GM23248 (cell line): ENCODE measurements around the gene IKZF4. TPM values are rescaled to one million over a fixed set of nuclear protein-coding genes. Genes with fewer than 3 reads are reported as not detected.
"Not testable (repeated sequence)": the region's sequence is repeated elsewhere in the genome, so short reads cannot be mapped to it uniquely, and the experiment has no call there.

Experiments
- DNase-seq: peaks from one replicate; pipeline ENCODE4 v3.0.0-alpha.2; 2015
- H2AFZ ChIP-seq: fragments of 200-600 bp; sonication (generic); 2 replicates; pipeline ENCODE4 v1.6.1; 2016; ENCODE audit warnings: antibody characterized with exemption
- H3F3A ChIP-seq: fragments of 200-600 bp; sonication (generic); 2 replicates; pipeline ENCODE4 v1.6.1; 2016; ENCODE audit warnings: mild to moderate bottlenecking, antibody characterized with exemption, mixed run types; ENCODE audit not compliant: insufficient read depth
- H3K27ac ChIP-seq: fragments of 200-600 bp; sonication (generic); 2 replicates; pipeline ENCODE4 v1.5.1; 2016; ENCODE audit warnings: mild to moderate bottlenecking
- H3K27me3 ChIP-seq: fragments of 200-600 bp; sonication (generic); replicated peaks from 2 replicates; pipeline ENCODE4 v1.6.1; 2016; ENCODE audit warnings: mild to moderate bottlenecking; ENCODE audit not compliant: insufficient read depth
- H3K36me3 ChIP-seq: fragments of 200-600 bp; sonication (generic); 2 replicates; pipeline ENCODE4 v1.6.1; 2016; ENCODE audit warnings: low read depth, mild to moderate bottlenecking
- H3K4me1 ChIP-seq: fragments of 200-600 bp; sonication (generic); 2 replicates; pipeline ENCODE4 v1.6.1; 2016; ENCODE audit warnings: mild to moderate bottlenecking; ENCODE audit not compliant: insufficient read depth
- H3K4me2 ChIP-seq: fragments of 200-600 bp; sonication (generic); one replicate; pipeline ENCODE4 v1.6.1; 2016; ENCODE audit warnings: mild to moderate bottlenecking; ENCODE audit not compliant: unreplicated experiment
- H3K4me3 ChIP-seq: fragments of 200-600 bp; sonication (generic); 2 replicates; pipeline ENCODE4 v1.5.1; 2016; ENCODE audit warnings: mild to moderate bottlenecking
- H3K79me2 ChIP-seq: fragments of 200-600 bp; sonication (generic); 2 replicates; pipeline ENCODE4 v1.6.1; 2016; ENCODE audit warnings: mild to moderate bottlenecking; ENCODE audit not compliant: insufficient read depth
- H3K9ac ChIP-seq: fragments of 200-600 bp; sonication (generic); 2 replicates; pipeline ENCODE4 v1.6.1; 2016; ENCODE audit warnings: mild to moderate bottlenecking
- H3K9me2 ChIP-seq: fragments of 200-600 bp; sonication (generic); 2 replicates; pipeline ENCODE4 v1.6.1; 2016; ENCODE audit warnings: mixed run types, mild to moderate bottlenecking, moderate library complexity; ENCODE audit not compliant: insufficient read depth
- H3K9me3 ChIP-seq: fragments of 200-600 bp; sonication (generic); one replicate; pipeline ENCODE4 v1.6.1; 2017; ENCODE audit warnings: low read depth
- H4K20me1 ChIP-seq: fragments of 200-600 bp; sonication (generic); 2 replicates; pipeline ENCODE4 v1.6.0; 2016; ENCODE audit not compliant: insufficient read depth
- EZH2 ChIP-seq: fragments of 200-600 bp; sonication (generic); IDR thresholded peaks from 2 replicates; pipeline ENCODE4 v1.6.1; 2018; ENCODE audit warnings: antibody characterized with exemption, mild to moderate bottlenecking; ENCODE audit not compliant: insufficient read depth, poor library complexity, severe bottlenecking
- EZH2phosphoT487 ChIP-seq: fragments of 200-600 bp; sonication (generic); IDR thresholded peaks from 2 replicates; pipeline ENCODE4 v1.6.1; 2018; ENCODE audit warnings: antibody characterized with exemption, moderate library complexity, mild to moderate bottlenecking, low read depth; ENCODE audit not compliant: insufficient read depth
- WGBS, 2 experiments: methylation state at CpG; one replicate each; pipeline ENCODE4 v1.1.6; 2015 to 2017; ENCODE audit warnings: low lambda C conversion rate in 2 of 2, low coverage in 1 of 2; ENCODE audit errors: missing lambda C conversion rate in 2 of 2; 5-methylcytosine and 5-hydroxymethylcytosine counted together
- in situ Hi-C: fragments of 300-500 bp; cut with MboI; formaldehyde crosslinking; loops from 2 replicates; pipeline ENCODE4 v1.15.0; 2020
- polyA plus RNA-seq: library from polyadenylated mRNA; unstranded; fragments of >200 nt; fragmentation: Nextera tagmentation; extraction: Ambion mirVana; gene quantifications from 2 replicates; pipeline ENCODE4 v1.2.1, GENCODE V29; 2016
- total RNA-seq: library from RNA; depleted of rRNA; stranded (reverse); fragments of >200 nt; shearing (Covaris generic); gene quantifications from 2 replicates; pipeline ENCODE4 v1.2.3, GENCODE V29; 2014

Gene IKZF4
- total and polyA plus RNA-seq, 2 experiments from 2014 or later = 0.99 to 1.4 TPM

GRCh38 chr12:55996715-55997534 lies 23.9 kb upstream of the IKZF4 start, which contains the start of gene SUOX:
SUOX (plus strand) TSS chr12:55997276; CDS start chr12:56002222, 4,946 bp downstream.
- TF ChIP-seq EZH2phosphoT487 (no peak), EZH2 (no peak)
- H3K79me2 ChIP-seq = peaks cover 4% of the 10 kb centered on the region; the same call in 1 of the 2 replicates
- in situ Hi-C loops = no loop called here
- H3K27ac ChIP-seq = peak within 1 kb of the TSS; percentile 58
- no peaks in the 10 kb centered on the region for H4K20me1 ChIP-seq
- H3K4me3 ChIP-seq = peak within 1 kb of the TSS; percentile 93
- H3K4me2 ChIP-seq = peak within 1 kb of the TSS; percentile 98
- H3K9ac ChIP-seq = peak within 1 kb of the TSS; percentile 83
- peak within 1 kb of the TSS; percentile 95 for H2AFZ ChIP-seq
- H3K9me2 ChIP-seq = no peaks in the 10 kb centered on the region
- H3K9me3 ChIP-seq = no peaks in the 10 kb centered on the region
- H3K4me1 ChIP-seq = no peaks in the 10 kb centered on the region
- H3K27me3 ChIP-seq = no peaks in the 10 kb centered on the region
- H3F3A ChIP-seq = peaks cover 32% of the 10 kb centered on the region
- peak; percentile 98 for DNase-seq
- 1% methylated on average over 27 of the region's 27 CpGs for WGBS, 2 experiments
- peaks cover 4% of the 10 kb centered on the region; the same call in 1 of the 2 replicates for H3K36me3 ChIP-seq

GRCh38 chr12:55997535-55997859 lies 23.3 kb upstream of the IKZF4 start:
- H3K4me3 ChIP-seq = peak overlapping the region; percentile 93
- in situ Hi-C loops = no loop called here
- peak overlapping the region; percentile 83 for H3K9ac ChIP-seq
- no peaks in the 10 kb centered on the region for H4K20me1 ChIP-seq
- peak overlapping the region; percentile 95 for H2AFZ ChIP-seq
- peaks cover 4% of the 10 kb centered on the region; the same call in 1 of the 2 replicates for H3K36me3 ChIP-seq
- no peak for TF ChIP-seq EZH2phosphoT487
- no peaks in the 10 kb centered on the region for H3K27me3 ChIP-seq
- H3K79me2 ChIP-seq = peaks cover 4% of the 10 kb centered on the region; the same call in 1 of the 2 replicates
- no peaks in the 10 kb centered on the region for H3K9me2 ChIP-seq
- WGBS, 2 experiments = 1 to 5% methylated on average over 4 to 5 of the region's 5 CpGs
- H3K4me1 ChIP-seq = no peaks in the 10 kb centered on the region
- peak overlapping the region; percentile 82 for H3K4me2 ChIP-seq
- no peaks in the 10 kb centered on the region for H3K9me3 ChIP-seq
- no peak for DNase-seq
- H3K27ac ChIP-seq = no peak overlapping the region
- H3F3A ChIP-seq = peaks cover 32% of the 10 kb centered on the region

- DNase-seq, in situ Hi-C loops: not testable (repeated sequence)
Measured at GRCh38 chr12:55999522-55999921, 21.3 kb upstream of the IKZF4 start.

GRCh38 chr12:55999999-56000540 lies 20.8 kb upstream of the IKZF4 start:
- H3K27ac ChIP-seq, H3K4me1 ChIP-seq, H3K4me2 ChIP-seq, H3K4me3 ChIP-seq, H3K9me3 ChIP-seq, in situ Hi-C loops, H3K9ac ChIP-seq, H3K36me3 ChIP-seq, DNase-seq, H3K27me3 ChIP-seq, H2AFZ ChIP-seq, H4K20me1 ChIP-seq, H3K79me2 ChIP-seq, H3K9me2 ChIP-seq: not testable (repeated sequence)
- WGBS, 2 experiments = 92 to 94% methylated on average over 27 to 31 of the region's 33 CpGs
- H3F3A ChIP-seq = peaks cover 12% of the 10 kb centered on the region

More at GRCh38 chr12:55999522-55999921, 21.3 kb upstream of the IKZF4 start:
- H3K27ac ChIP-seq, H3K27me3 ChIP-seq, H3K9me2 ChIP-seq, H4K20me1 ChIP-seq, H3K4me1 ChIP-seq, H3K9me3 ChIP-seq, H3K79me2 ChIP-seq, H3K4me2 ChIP-seq, H3K9ac ChIP-seq, H3K36me3 ChIP-seq, H3K4me3 ChIP-seq, H2AFZ ChIP-seq: not testable (repeated sequence)
- H3F3A ChIP-seq = peaks cover 16% of the 10 kb centered on the region
- 81 to 83% methylated on average over 6 of the region's 6 CpGs for WGBS, 2 experiments
